MM.1S (cell line): Measurements from ENCODE around the gene CACNA2D1.
"Not testable (repeated sequence)": the region's sequence is repeated elsewhere in the genome, so short reads cannot be mapped to it uniquely, and the experiment has no call there.

Experiments used
- CTCF ChIP-seq: fragments of 300-600 bp; sonication (generic); IDR thresholded peaks from 2 replicates; pipeline ENCODE4 v1.5.1; 2016; ENCODE audit warnings: antibody characterized with exemption, low read length, mixed read lengths
- EZH2 ChIP-seq: fragments of 300-600 bp; sonication (generic); optimal IDR thresholded peaks from 2 replicates; pipeline ENCODE3; 2017; ENCODE audit warnings: low read depth, mild to moderate bottlenecking, antibody characterized with exemption, low read length, mixed read lengths
- EZH2phosphoT487 ChIP-seq: fragments of 300-600 bp; sonication (generic); IDR thresholded peaks from 2 replicates; pipeline ENCODE4 v1.6.1; 2018; ENCODE audit warnings: antibody characterized with exemption, low read length

DNA sequence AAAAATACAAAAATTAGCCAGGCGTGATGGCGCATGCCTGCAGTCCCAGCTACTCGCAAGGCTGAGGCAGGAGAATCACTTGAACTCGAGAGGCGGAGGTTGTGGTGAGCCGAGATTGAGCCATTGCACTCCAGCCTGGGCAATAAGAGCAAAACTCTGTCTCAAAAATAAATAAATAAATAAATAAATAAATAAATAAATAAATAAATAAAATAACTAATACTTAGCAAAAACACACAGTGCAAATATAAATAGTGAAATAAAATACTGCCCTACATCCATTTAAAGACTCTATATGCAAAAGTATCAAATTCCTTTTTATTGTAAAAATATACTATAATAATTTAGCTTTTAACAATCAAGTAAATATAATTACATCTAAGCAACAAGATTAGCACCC lies 57.0 kb downstream of the CACNA2D1 start:
- not testable (repeated sequence) for TF ChIP-seq EZH2, CTCF, EZH2phosphoT487
